ENCODE results near the gene MEGF8. TPM values are rescaled to one million over a fixed set of nuclear protein-coding genes. Genes with fewer than 3 reads are reported as not detected.

MEGF8 gene
- total and polyA plus RNA-seq, 2 of the 13 experiments (the other 11 are each of a cell fraction or from before 2014, with no cell fraction given), result 4.0 to 8.8 TPM

DNA sequence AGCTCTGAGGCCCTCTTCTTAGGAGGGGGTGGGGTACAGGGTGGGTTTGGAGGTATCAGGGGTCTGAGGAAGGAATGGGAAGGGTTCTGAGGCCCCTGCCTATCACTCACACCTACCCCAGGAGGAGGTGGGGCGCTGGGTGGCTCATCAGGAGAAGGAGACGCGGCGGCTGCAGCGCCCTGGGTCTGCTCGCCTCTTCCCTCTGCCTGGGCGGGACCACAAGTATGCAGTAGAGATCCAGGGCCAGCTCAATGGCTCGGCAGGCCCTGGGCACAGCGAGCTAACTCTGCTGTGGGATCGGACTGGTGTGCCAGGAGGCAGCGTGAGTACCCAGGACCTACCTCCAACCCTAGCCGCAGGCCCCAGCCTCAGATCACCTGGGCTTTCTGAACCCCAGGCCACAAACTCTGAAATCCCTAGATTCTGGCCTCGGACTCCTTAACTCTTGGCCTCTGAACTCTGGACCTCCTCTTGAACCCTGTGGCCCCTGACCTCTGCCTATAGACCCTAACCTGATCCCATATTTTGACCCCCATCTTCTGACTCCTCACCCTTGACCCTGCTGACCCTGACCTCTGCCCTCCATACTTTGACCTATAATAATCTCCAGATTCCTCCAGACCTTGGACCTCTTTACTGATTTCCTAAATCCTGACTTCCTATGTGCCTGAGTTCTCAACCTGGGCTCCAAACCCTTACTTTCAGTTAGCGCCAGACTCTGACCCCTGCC, 24.1 kb downstream of the MEGF8 start:
- H3K79me2 ChIP-seq (ENCODE audit: insufficient read depth, low read length), result no peaks in the 10 kb centered on the region
- H3K36me3 ChIP-seq (replicated peaks in 1 of 2; ENCODE audit: control insufficient read depth in 1 of 2, insufficient read depth in 2 of 2, low read length in 2 of 2), result peaks cover 2 to 5% of the 10 kb centered on the region in 2 experiments; a peak in 2 of 5 replicates
- no peak for FAIRE-seq
- POLR2A ChIA-PET, result no interaction called here
- no peaks in the 10 kb centered on the region for H3K4me1 ChIP-seq (ENCODE audit: insufficient read depth, low read length)
- intact Hi-C loops (cut with micrococcal nuclease; ENCODE audit: unreplicated experiment), result no loop called here
- TF ChIP-seq ZNF549 (CRISPR knock-in tag; IDR thresholded peaks at IDR 0.05), result no peak
- no peak for TF ChIP-seq ZNF660 (CRISPR knock-in tag; IDR thresholded peaks at IDR 0.05; ENCODE audit: borderline replicate concordance, low read depth)
- TF ChIP-seq NR2F6 (IDR thresholded peaks at IDR 0.05), result peak; percentile 39; the same call in 1 of the 2 replicates
- no peak for TF ChIP-seq NR2F6 (CRISPR knock-in tag; IDR thresholded peaks at IDR 0.05)
- TF ChIP-seq MEIS2 (CRISPR knock-in tag; IDR thresholded peaks at IDR 0.05), result no peak
- H3K9ac ChIP-seq (ENCODE audit: insufficient read depth, low read depth, low read length), result no peak overlapping the region
- no peak overlapping the region for H2AFZ ChIP-seq (ENCODE audit: low read length)
- H3K9me3 ChIP-seq (ENCODE audit: low read length), result no peaks in the 10 kb centered on the region
- H3K27ac ChIP-seq (ENCODE audit: extremely low read length, insufficient read depth, low read length), result no peak overlapping the region
- no peak for ATAC-seq
- no peak for DNase-seq (ENCODE audit: low spot score)
- no peak overlapping the region for H3K4me3 ChIP-seq (replicated peaks in 1 of 3; ENCODE audit: insufficient read depth in 1 of 3, low read depth in 2 of 3, low read length in 3 of 3)
- CTCF ChIA-PET (ENCODE audit: low intra/inter-chr PET ratio, low total read pairs), result no interaction called here
- WGBS (ENCODE audit: low lambda C conversion rate), result 92% methylated on average over 9 of the region's 14 CpGs
- BruUV-seq (replicated peaks), result no TSS peak
- no peaks in the 10 kb centered on the region for H3K27me3 ChIP-seq (ENCODE audit: control insufficient read depth in 1 of 2, insufficient read depth in 2 of 2, low read length in 2 of 2)
- H4K20me1 ChIP-seq (ENCODE audit: insufficient read depth, low read length), result no peaks in the 10 kb centered on the region
- in situ Hi-C loops (cut with HindIII; ENCODE audit: extremely low pct_ligation_motif_present, low pct_unique_long_range_greater_than_20kb), result no loop called here
- H3K4me2 ChIP-seq (ENCODE audit: low read depth, low read length), result no peak overlapping the region

DNA sequence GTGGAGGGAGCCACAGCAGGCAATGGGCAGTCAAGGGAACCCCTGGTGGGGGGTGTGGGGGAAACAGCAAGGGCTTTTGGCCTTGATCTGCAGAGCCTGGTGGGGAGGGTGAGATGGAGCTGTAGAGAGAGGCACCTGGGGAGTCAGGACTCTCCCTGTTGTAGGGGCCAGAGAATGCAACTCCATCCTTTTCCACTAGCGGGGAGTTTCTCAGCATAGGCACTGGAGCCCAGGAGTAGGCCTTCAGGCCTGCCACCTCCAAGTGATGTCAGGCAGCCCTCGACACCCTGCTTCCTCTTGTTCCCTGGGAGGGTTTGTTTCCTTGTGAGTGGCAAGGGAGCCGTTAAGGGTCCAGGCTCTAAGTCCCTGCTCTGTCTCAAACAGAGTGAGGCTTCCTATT, 25.0 kb downstream of the MEGF8 start:
- Histone ChIP-seq H3K4me3 (replicated peaks in 1 of 3; ENCODE audit: insufficient read depth in 1 of 3, low read depth in 2 of 3, low read length in 3 of 3) (no peak overlapping the region), H3K9me3 (ENCODE audit: low read length) (no peaks in the 10 kb centered on the region), H3K27ac (ENCODE audit: extremely low read length, insufficient read depth, low read length) (no peak overlapping the region), H3K4me2 (ENCODE audit: low read depth, low read length) (no peak overlapping the region), H2AFZ (ENCODE audit: low read length) (no peak overlapping the region), H3K4me1 (ENCODE audit: insufficient read depth, low read length) (no peaks in the 10 kb centered on the region), H4K20me1 (ENCODE audit: insufficient read depth, low read length) (no peaks in the 10 kb centered on the region), H3K27me3 (ENCODE audit: control insufficient read depth in 1 of 2, insufficient read depth in 2 of 2, low read length in 2 of 2) (no peaks in the 10 kb centered on the region), H3K79me2 (ENCODE audit: insufficient read depth, low read length) (no peaks in the 10 kb centered on the region), H3K36me3 (replicated peaks in 1 of 2; ENCODE audit: control insufficient read depth in 1 of 2, insufficient read depth in 2 of 2, low read length in 2 of 2) (peaks cover 1 to 7% of the 10 kb centered on the region in 2 experiments; a peak in 2 of 5 replicates), H3K9ac (ENCODE audit: insufficient read depth, low read depth, low read length) (no peak overlapping the region)
- POLR2A ChIA-PET, result no interaction called here
- BruUV-seq (replicated peaks), result no TSS peak
- 90% methylated on average over 2 of the region's 3 CpGs for WGBS (ENCODE audit: low lambda C conversion rate)
- FAIRE-seq, result no peak
- no peak for ATAC-seq
- in situ Hi-C loops (cut with HindIII; ENCODE audit: extremely low pct_ligation_motif_present, low pct_unique_long_range_greater_than_20kb) (no loop called here), intact Hi-C loops (cut with micrococcal nuclease; ENCODE audit: unreplicated experiment) (no loop called here)
- CTCF ChIA-PET (ENCODE audit: low intra/inter-chr PET ratio, low total read pairs), result no interaction called here
- no peak for DNase-seq (ENCODE audit: low spot score)
- no peak for TF ChIP-seq KAT2B (IDR thresholded peaks at IDR 0.05; ENCODE audit: borderline replicate concordance, low read depth, low read length)
- no peak for TF ChIP-seq NCOA5 (CRISPR knock-in tag; IDR thresholded peaks at IDR 0.05)
- TF ChIP-seq ZNF569 (CRISPR knock-in tag; IDR thresholded peaks at IDR 0.05; ENCODE audit: borderline replicate concordance), result no peak
- no peak for TF ChIP-seq IKZF4 (CRISPR knock-in tag; IDR thresholded peaks at IDR 0.05; ENCODE audit: borderline replicate concordance, low read depth, not compliant biosample characterization)
- no peak for TF ChIP-seq ZEB1 (IDR thresholded peaks at IDR 0.05; ENCODE audit: insufficient replicate concordance, low read depth)
- no peak for TF ChIP-seq MEIS2 (CRISPR knock-in tag; IDR thresholded peaks at IDR 0.05)
- TF ChIP-seq, protein P1, sequence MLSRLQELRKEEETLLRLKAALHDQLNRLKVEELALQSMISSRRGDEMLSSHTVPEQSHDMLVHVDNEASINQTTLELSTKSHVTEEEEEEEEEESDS (CRISPR knock-in tag; IDR thresholded peaks at IDR 0.05; ENCODE audit: borderline replicate concordance), result no peak
- no peak for TF ChIP-seq PPARG (CRISPR knock-in tag; conservative IDR thresholded peaks at IDR 0.05)
- no peak for TF ChIP-seq WIZ (CRISPR knock-in tag; IDR thresholded peaks at IDR 0.05)
- TF ChIP-seq, protein P2, sequence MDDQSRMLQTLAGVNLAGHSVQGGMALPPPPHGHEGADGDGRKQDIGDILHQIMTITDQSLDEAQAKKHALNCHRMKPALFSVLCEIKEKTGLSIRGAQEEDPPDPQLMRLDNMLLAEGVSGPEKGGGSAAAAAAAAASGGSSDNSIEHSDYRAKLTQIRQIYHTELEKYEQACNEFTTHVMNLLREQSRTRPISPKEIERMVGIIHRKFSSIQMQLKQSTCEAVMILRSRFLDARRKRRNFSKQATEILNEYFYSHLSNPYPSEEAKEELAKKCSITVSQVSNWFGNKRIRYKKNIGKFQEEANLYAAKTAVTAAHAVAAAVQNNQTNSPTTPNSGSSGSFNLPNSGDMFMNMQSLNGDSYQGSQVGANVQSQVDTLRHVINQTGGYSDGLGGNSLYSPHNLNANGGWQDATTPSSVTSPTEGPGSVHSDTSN (CRISPR knock-in tag; IDR thresholded peaks at IDR 0.05; ENCODE audit: borderline replicate concordance), result no peak
- TF ChIP-seq TAF1 (CRISPR knock-in tag; IDR thresholded peaks at IDR 0.05), result no peak
- no peak for TF ChIP-seq ASH2L (IDR thresholded peaks at IDR 0.05; ENCODE audit: insufficient read length, low read depth, low read length)
- TF ChIP-seq, protein P3, sequence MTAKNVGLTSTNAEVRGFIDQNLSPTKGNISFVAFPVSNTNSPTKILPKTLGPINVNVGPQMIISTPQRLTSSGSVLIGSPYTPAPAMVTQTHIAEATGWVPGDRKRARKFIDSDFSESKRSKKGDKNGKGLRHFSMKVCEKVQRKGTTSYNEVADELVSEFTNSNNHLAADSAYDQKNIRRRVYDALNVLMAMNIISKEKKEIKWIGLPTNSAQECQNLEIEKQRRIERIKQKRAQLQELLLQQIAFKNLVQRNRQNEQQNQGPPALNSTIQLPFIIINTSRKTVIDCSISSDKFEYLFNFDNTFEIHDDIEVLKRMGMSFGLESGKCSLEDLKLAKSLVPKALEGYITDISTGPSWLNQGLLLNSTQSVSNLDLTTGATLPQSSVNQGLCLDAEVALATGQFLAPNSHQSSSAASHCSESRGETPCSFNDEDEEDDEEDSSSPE (CRISPR knock-in tag; IDR thresholded peaks at IDR 0.05), result no peak
- TF ChIP-seq NFATC3 (CRISPR knock-in tag; IDR thresholded peaks at IDR 0.05), result no peak
